Kidney (tissue), 14 donors: Measurements from ENCODE around the gene B4GALT2. TPM values are rescaled to one million over a fixed set of nuclear protein-coding genes. Genes with fewer than 3 reads are reported as not detected.

Experiments
- DNase-seq, 5 donors: peaks; one replicate each; pipeline ENCODE4 v3.0.0-alpha.2; 2013 to 2020
- FAIRE-seq: peaks from 2 replicates; lab custom pipeline; 2012; peaks lifted over from hg19 to GRCh38; lab: Jason Lieb, UNC
- H3K27ac ChIP-seq, 2 donors: one replicate each; pipeline ENCODE4 v1.7.0; 2013; ENCODE audit warnings: low read depth in 2 of 2, low read length in 2 of 2, inconsistent platforms in 1 of 2
- H3K27me3 ChIP-seq: one replicate; pipeline ENCODE4 v1.7.1; 2013; ENCODE audit warnings: low read length, inconsistent platforms; ENCODE audit not compliant: control insufficient read depth, insufficient read depth
- H3K36me3 ChIP-seq, 3 donors: one replicate each; pipeline versions ENCODE4 v1.7.0 to v1.7.1; 2013; ENCODE audit warnings: low read length in 3 of 3, control low read depth in 1 of 3, inconsistent platforms in 1 of 3; ENCODE audit not compliant: insufficient read depth in 3 of 3, control insufficient read depth in 2 of 3
- H3K4me1 ChIP-seq, 3 donors: one replicate each; pipeline versions ENCODE4 v1.7.0 to v1.7.1; 2013; ENCODE audit warnings: low read length in 3 of 3, inconsistent platforms in 1 of 3, low read depth in 1 of 3; ENCODE audit not compliant: control insufficient read depth in 2 of 3, insufficient read depth in 2 of 3
- H3K4me3 ChIP-seq, 3 donors: one replicate each; pipeline versions ENCODE4 v1.7.0 to v1.8.1; 2013; ENCODE audit warnings: low read length in 3 of 3, control low read depth in 1 of 3, inconsistent platforms in 1 of 3
- H3K9ac ChIP-seq, 3 donors: one replicate each; pipeline versions ENCODE4 v1.7.0 to v1.7.1; 2013; ENCODE audit warnings: low read length in 3 of 3, control low read depth in 1 of 3, inconsistent platforms in 1 of 3
- H3K9me3 ChIP-seq, 3 donors: one replicate each; pipeline versions ENCODE4 v1.7.0 to v1.7.1; 2013; ENCODE audit warnings: low read length in 3 of 3, control low read depth in 1 of 3, inconsistent platforms in 1 of 3; ENCODE audit not compliant: control insufficient read depth in 2 of 3, insufficient read depth in 1 of 3
- intact Hi-C: fragments of 100-400 bp; cut with DNase I; formaldehyde crosslinking; loops from one replicate; pipeline ENCODE4 v1.11.1; 2022
- polyA plus RNA-seq: library from polyadenylated mRNA; stranded (reverse); fragments of 350-450 nt; fragmentation: Illumina TruSeq; extraction: RNeasy Lipid Tissue Mini Kit (QIAGEN cat#74804); gene quantifications from one replicate; pipeline ENCODE4 v1.2.3, GENCODE V29; 2014; ENCODE audit warnings: low read depth, low replicate concordance; ENCODE audit not compliant: insufficient read depth
- total RNA-seq: library from RNA; stranded (reverse); fragmentation: NEBNext Ultra II Directional; extraction: Animal tissue kit (Norgen Biotek cat#: 25700); gene quantifications from one replicate; pipeline ENCODE4 v1.2.1, GENCODE V29; 2021
- TF ChIP-seq, protein P1 (sequence below): IDR thresholded peaks from 3 replicates; pipeline ENCODE4 v1.5.1; 2012; ENCODE audit warnings: mild to moderate bottlenecking, moderate library complexity, borderline replicate concordance; ENCODE audit not compliant: insufficient read depth; ENCODE audit errors: extremely low read depth
- donor health status: control.
- donor health status: control.
- donor health status: control.
- donor health status: control.
- donor health status: control.
- donor health status: DM: yes; HTN: yes; CAD: no.
- donor health status: Normal renal cell carcinoma (clear cell type).

The B4GALT2 gene
- total and polyA plus RNA-seq, 2 donors from 2014 or later: 25.1 to 32.5 TPM

DNA sequence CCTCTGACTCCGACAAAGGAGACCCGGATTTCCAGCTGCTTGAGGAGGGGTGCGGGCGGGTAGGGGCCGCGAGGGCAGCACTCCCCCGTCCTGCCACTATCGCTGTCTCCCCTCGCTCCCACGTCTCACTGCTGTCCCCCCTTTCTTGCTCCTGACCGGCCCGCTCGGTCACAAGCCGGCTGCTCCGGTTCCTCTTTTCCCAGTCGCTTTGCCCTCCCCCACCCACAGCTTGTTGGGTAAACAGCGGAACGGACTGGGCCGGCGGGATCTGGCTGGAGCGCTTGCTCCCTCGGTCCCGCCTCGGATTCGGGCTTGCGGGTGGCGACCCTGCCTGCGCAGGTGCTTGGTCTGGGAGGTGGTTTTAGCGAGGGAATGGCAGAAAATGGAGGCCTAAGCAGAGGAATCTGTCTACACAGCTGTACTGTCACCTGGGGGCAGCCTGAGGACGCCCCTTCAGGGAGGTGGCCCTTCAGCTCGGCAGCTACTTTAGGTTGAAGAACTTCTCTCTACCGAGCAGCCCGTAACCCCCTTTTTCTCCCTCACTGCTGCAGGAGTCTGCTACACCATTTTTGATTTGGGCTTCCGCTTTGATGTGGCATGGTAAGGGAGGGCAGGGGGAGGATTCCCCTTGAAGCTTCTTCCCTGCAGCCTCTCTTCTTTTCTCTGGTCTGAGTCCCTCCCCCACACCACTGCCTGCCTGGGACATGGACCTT lies 3.6 kb upstream of the B4GALT2 start:
- no peaks in the 10 kb centered on the region for H3K9me3 ChIP-seq

DNA sequence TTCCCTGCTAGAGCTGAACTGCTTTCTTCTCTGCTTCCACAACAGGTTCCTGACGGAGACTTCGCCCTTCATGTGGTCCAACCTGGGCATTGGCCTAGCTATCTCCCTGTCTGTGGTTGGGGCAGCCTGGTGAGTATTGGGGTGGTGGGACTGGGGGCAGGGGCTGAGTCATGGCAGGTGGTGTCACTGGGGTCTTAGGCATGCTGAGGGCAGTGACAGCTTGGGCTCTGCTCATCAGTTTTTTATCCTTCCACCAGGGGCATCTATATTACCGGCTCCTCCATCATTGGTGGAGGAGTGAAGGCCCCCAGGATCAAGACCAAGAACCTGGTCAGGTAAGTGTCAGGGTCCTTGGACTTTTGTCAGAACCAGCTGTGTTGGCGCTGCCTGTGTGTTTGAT lies 3.0 kb upstream of the B4GALT2 start:
- DNase-seq (no peak), FAIRE-seq (no peak)
- intact Hi-C loops: no loop called here
- H3K9me3 ChIP-seq: no peaks in the 10 kb centered on the region
- H3K9ac ChIP-seq: peak overlapping the region in 1 of 3 donors; percentile 88
- H3K27me3 ChIP-seq: no peaks in the 10 kb centered on the region
- H3K27ac ChIP-seq: peak overlapping the region in 1 of 2 donors; percentile 97
- H3K4me1 ChIP-seq: peaks cover 0 to 39% (median 7%) of the 10 kb centered on the region in 3 donors
- TF ChIP-seq, protein P1, sequence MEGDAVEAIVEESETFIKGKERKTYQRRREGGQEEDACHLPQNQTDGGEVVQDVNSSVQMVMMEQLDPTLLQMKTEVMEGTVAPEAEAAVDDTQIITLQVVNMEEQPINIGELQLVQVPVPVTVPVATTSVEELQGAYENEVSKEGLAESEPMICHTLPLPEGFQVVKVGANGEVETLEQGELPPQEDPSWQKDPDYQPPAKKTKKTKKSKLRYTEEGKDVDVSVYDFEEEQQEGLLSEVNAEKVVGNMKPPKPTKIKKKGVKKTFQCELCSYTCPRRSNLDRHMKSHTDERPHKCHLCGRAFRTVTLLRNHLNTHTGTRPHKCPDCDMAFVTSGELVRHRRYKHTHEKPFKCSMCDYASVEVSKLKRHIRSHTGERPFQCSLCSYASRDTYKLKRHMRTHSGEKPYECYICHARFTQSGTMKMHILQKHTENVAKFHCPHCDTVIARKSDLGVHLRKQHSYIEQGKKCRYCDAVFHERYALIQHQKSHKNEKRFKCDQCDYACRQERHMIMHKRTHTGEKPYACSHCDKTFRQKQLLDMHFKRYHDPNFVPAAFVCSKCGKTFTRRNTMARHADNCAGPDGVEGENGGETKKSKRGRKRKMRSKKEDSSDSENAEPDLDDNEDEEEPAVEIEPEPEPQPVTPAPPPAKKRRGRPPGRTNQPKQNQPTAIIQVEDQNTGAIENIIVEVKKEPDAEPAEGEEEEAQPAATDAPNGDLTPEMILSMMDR: no peak
- H3K4me3 ChIP-seq: peak overlapping the region; percentile 64 to 77 (median 73)
- peaks cover 4 to 26% (median 5%) of the 10 kb centered on the region in 3 donors for H3K36me3 ChIP-seq

More for the DNA sequence above, 3.6 kb upstream of the B4GALT2 start:
- DNase-seq (peak; percentile 46 to 93 (median 81)), FAIRE-seq (no peak)
- Histone ChIP-seq H3K9ac (peak overlapping the region; percentile 53 to 88 (median 82)), H3K4me1 (peaks cover 0 to 46% (median 12%) of the 10 kb centered on the region in 3 donors), H3K4me3 (peak overlapping the region; percentile 64 to 77 (median 73)), H3K27me3 (no peaks in the 10 kb centered on the region), H3K27ac (peak overlapping the region; percentile 97), H3K36me3 (peaks cover 4 to 26% (median 5%) of the 10 kb centered on the region in 3 donors)
- intact Hi-C loops: no loop called here
- TF ChIP-seq, protein P1: no peak

DNA sequence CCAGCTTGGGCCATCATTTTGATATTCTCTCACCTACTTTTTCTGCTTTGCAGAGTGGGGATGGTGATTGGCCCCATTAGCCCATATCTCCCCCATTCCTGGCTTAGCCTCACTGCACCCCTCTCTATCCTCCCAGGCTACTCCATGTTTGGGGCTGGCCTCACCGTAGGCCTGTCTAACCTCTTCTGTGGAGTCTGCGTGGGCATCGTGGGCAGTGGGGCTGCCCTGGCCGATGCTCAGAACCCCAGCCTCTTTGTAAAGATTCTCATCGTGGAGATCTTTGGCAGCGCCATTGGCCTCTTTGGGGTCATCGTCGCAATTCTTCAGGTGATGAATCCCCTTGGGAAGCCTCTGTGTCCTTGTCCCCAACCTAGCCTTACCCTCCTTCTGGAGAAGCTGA lies 2.1 kb upstream of the B4GALT2 start:
- H3K9me3 ChIP-seq: no peaks in the 10 kb centered on the region
- intact Hi-C loops: no loop called here
- DNase-seq (no peak), FAIRE-seq (no peak)
- H3K27ac ChIP-seq: no peak overlapping the region
- peaks cover 0 to 37% (median 7%) of the 10 kb centered on the region in 3 donors for H3K4me1 ChIP-seq
- H3K27me3 ChIP-seq: no peaks in the 10 kb centered on the region
- TF ChIP-seq, protein P1: no peak
- H3K9ac ChIP-seq: no peak overlapping the region
- peaks cover 4 to 26% (median 5%) of the 10 kb centered on the region in 3 donors for H3K36me3 ChIP-seq
- H3K4me3 ChIP-seq: peak overlapping the region in 1 of 3 donors; percentile 73
